Inflammatory macrophage treated with lipopolysaccharide for 1 hour (primary cell): ENCODE data around the gene MEIS1.

Source experiments
- DNase-seq, 2 donors: peaks; one replicate each; pipeline ENCODE4 v3.0.0-alpha.2; 2020 to 2022

MEIS1 gene

GRCh38 chr2:66570471-66570870 is 135.5 kb downstream of the MEIS1 start:
- no peak for DNase-seq

GRCh38 chr2:66571918-66572317 is 137.0 kb downstream of the MEIS1 start:
- no peak for DNase-seq

- no peak for DNase-seq
Measured at GRCh38 chr2:66572391-66572790, 137.5 kb downstream of the MEIS1 start.

GRCh38 chr2:66573416-66573815 is 138.5 kb downstream of the MEIS1 start:
- DNase-seq: no peak

- no peak for DNase-seq
Measured at GRCh38 chr2:66573821-66574233, 138.9 kb downstream of the MEIS1 start.

- peak; percentile 78 to 80 for DNase-seq
Measured at GRCh38 chr2:66574701-66575624, 140.0 kb downstream of the MEIS1 start.

GRCh38 chr2:66575625-66576310 is 140.8 kb downstream of the MEIS1 start:
- DNase-seq: no peak

- no peak for DNase-seq
Measured at GRCh38 chr2:66576311-66576560, 141.3 kb downstream of the MEIS1 start.

- DNase-seq: no peak
Measured at GRCh38 chr2:66576561-66577320, 141.8 kb downstream of the MEIS1 start.

GRCh38 chr2:66577321-66578053 is 142.6 kb downstream of the MEIS1 start:
- peak in 1 of 2 donors; percentile 10 for DNase-seq

- no peak for DNase-seq
Measured at GRCh38 chr2:66578054-66578686, 143.2 kb downstream of the MEIS1 start.

GRCh38 chr2:66578687-66579106 is 143.8 kb downstream of the MEIS1 start:
- DNase-seq: no peak

- DNase-seq: no peak
Measured at GRCh38 chr2:66579186-66580126, 144.5 kb downstream of the MEIS1 start.

GRCh38 chr2:66580166-66581049 is 145.5 kb downstream of the MEIS1 start:
- no peak for DNase-seq

- DNase-seq: no peak
Measured at GRCh38 chr2:66581339-66582103, 146.6 kb downstream of the MEIS1 start.

- no peak for DNase-seq
Measured at GRCh38 chr2:66582104-66582986, 147.4 kb downstream of the MEIS1 start.

- DNase-seq: no peak
Measured at GRCh38 chr2:66582987-66583880, 148.3 kb downstream of the MEIS1 start.
